Measurements from ENCODE around the gene OASL. TPM values are rescaled to one million over a fixed set of nuclear protein-coding genes. Genes with fewer than 3 reads are reported as not detected.

The OASL gene

DNA sequence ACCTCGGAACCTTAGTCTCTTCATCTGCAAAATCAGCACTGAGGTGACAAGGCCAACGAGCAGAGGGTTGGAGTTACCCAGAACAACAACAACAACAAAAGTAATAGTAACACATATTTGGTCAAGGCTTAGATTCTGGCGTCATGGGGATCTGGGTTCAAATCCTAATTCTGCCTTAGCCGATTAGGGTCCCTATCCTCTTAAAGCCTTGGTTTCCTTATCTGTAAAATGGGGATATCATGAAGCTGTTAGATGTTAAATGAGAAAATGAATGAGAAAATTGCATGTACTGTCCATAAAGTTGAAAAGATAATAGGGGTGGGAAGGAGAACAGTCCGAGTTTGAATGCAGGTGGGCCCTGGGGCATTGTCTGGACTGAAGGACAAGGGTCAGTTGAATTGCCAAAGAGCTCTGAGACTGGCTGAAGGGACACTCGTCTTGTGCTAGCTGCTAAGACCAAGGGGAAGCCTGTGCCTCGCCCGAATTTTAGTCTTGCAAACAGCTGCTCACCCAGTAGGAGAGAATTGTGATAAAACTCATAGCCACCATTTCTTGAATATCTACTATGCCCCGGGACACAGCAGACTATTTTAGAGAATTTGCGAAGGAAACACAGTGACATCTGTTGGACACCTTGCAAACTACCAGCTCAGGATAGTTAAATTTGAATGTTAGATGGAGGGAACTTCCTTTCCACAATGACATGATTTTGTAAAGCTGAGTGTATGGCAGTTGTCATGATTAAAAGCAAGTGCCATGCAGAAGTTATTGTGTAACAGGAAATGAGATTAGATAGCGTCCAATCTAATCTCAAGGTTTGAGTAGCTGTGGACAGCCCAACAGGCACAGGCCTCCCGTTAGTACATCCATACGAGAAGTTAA, 67.5 kb downstream of the OASL start:
- no peak overlapping the region for H3K14ac ChIP-seq (ENCODE audit: low read length in 2 of 2)
- no peak overlapping the region for H3K4me2 ChIP-seq (ENCODE audit: low read length, poor library complexity, severe bottlenecking)
- H3K18ac ChIP-seq (ENCODE audit: low read depth in 1 of 2, low read length in 2 of 2) = no peak overlapping the region
- H2BK12ac ChIP-seq (ENCODE audit: low read length in 2 of 2) = no peak overlapping the region
- H4K8ac ChIP-seq (ENCODE audit: low read length) = no peak overlapping the region
- no peaks in the 10 kb centered on the region for H3K9me3 ChIP-seq (ENCODE audit: control insufficient read depth, low read length)
- no peak overlapping the region for H3K27ac ChIP-seq (ENCODE audit: low read length, poor library complexity, severe bottlenecking)
- H4K91ac ChIP-seq (ENCODE audit: low read length) = no peak overlapping the region
- 40% methylated on average over 11 of the region's 13 CpGs for WGBS
- no peak overlapping the region for H3K23ac ChIP-seq (ENCODE audit: low read length in 2 of 2)
- H2AK5ac ChIP-seq (ENCODE audit: low read length, severe bottlenecking) = no peak overlapping the region
- no peak overlapping the region for H3K4me3 ChIP-seq (ENCODE audit: insufficient read depth in 1 of 2, low read depth in 1 of 2, low read length in 2 of 2)
- H3K4me1 ChIP-seq (ENCODE audit: control insufficient read depth, insufficient read depth, low read depth, low read length) = peaks cover 6% of the 10 kb centered on the region
- H2BK5ac ChIP-seq (ENCODE audit: low read depth, low read length, poor library complexity, severe bottlenecking) = no peak overlapping the region
- no peak overlapping the region for H2AFZ ChIP-seq (ENCODE audit: low read depth, low read length)
- H2BK15ac ChIP-seq (ENCODE audit: low read depth, poor library complexity, severe bottlenecking) = no peak overlapping the region
- DNase-seq = peak; percentile 70
- H3K36me3 ChIP-seq (ENCODE audit: control insufficient read depth in 1 of 2, insufficient read depth in 2 of 2, low read depth in 1 of 2, low read length in 2 of 2) = no peaks in the 10 kb centered on the region
- H3K4ac ChIP-seq (ENCODE audit: low read depth in 1 of 2, low read length in 2 of 2) = no peak overlapping the region
- H3K9ac ChIP-seq (ENCODE audit: low read length) = no peak overlapping the region
- no peak overlapping the region for H2BK120ac ChIP-seq (ENCODE audit: low read depth, low read length)
- H3K79me1 ChIP-seq (replicated peaks; ENCODE audit: low read length, poor library complexity, severe bottlenecking) = no peaks in the 10 kb centered on the region
- H3K27me3 ChIP-seq (ENCODE audit: control insufficient read depth in 1 of 2, insufficient read depth in 1 of 2, low read length in 2 of 2) = peaks cover 3 to 21% of the 10 kb centered on the region in 2 experiments

GRCh38 chr12:120970310-120970709, 68.7 kb downstream of the OASL start:
- Histone ChIP-seq H3K27ac (ENCODE audit: low read length, poor library complexity, severe bottlenecking) (no peak overlapping the region), H3K4me3 (ENCODE audit: insufficient read depth in 1 of 2, low read depth in 1 of 2, low read length in 2 of 2) (no peak overlapping the region), H4K8ac (ENCODE audit: low read length) (no peak overlapping the region), H3K9ac (ENCODE audit: low read length) (no peak overlapping the region), H3K4me2 (ENCODE audit: low read length, poor library complexity, severe bottlenecking) (no peak overlapping the region), H4K91ac (ENCODE audit: low read length) (no peak overlapping the region), H2AK5ac (ENCODE audit: low read length, severe bottlenecking) (no peak overlapping the region), H3K9me3 (ENCODE audit: control insufficient read depth, low read length) (no peaks in the 10 kb centered on the region), H2BK12ac (ENCODE audit: low read length in 2 of 2) (no peak overlapping the region), H2BK120ac (ENCODE audit: low read depth, low read length) (no peak overlapping the region), H2BK15ac (ENCODE audit: low read depth, poor library complexity, severe bottlenecking) (no peak overlapping the region), H3K23ac (ENCODE audit: low read length in 2 of 2) (no peak overlapping the region), H3K27me3 (ENCODE audit: control insufficient read depth in 1 of 2, insufficient read depth in 1 of 2, low read length in 2 of 2) (peaks cover 3 to 33% of the 10 kb centered on the region in 2 experiments), H3K36me3 (ENCODE audit: control insufficient read depth in 1 of 2, insufficient read depth in 2 of 2, low read depth in 1 of 2, low read length in 2 of 2) (no peaks in the 10 kb centered on the region), H3K79me1 (replicated peaks; ENCODE audit: low read length, poor library complexity, severe bottlenecking) (no peaks in the 10 kb centered on the region), H3K14ac (ENCODE audit: low read length in 2 of 2) (no peak overlapping the region), H2AFZ (ENCODE audit: low read depth, low read length) (no peak overlapping the region), H2BK5ac (ENCODE audit: low read depth, low read length, poor library complexity, severe bottlenecking) (no peak overlapping the region), H3K4me1 (ENCODE audit: control insufficient read depth, insufficient read depth, low read depth, low read length) (peaks cover 6% of the 10 kb centered on the region), H3K18ac (ENCODE audit: low read depth in 1 of 2, low read length in 2 of 2) (no peak overlapping the region), H3K4ac (ENCODE audit: low read depth in 1 of 2, low read length in 2 of 2) (no peak overlapping the region)
- DNase-seq = no peak
- 82% methylated on average over 3 of the region's 3 CpGs for WGBS

Small RNAs within 50 kb of the gene (small RNA-seq; reads per million reads assigned to genes)
- not detected for gene AC079602.2 (ENCODE audit: low read depth)

All from mesenchymal stem cell (in vitro differentiated cells and primary cell).